Stimulated activated CD4-positive, alpha-beta T cell treated with anti-CD3 and anti-CD28 coated beads, Interleukin-4, amount 100 ng/mL, for 24 hours (primary cell): ENCODE measurements around the gene BMPER.

Experiments used
- DNase-seq: peaks from one replicate; pipeline ENCODE4 v3.0.0-alpha.2; 2020

BMPER gene

DNA sequence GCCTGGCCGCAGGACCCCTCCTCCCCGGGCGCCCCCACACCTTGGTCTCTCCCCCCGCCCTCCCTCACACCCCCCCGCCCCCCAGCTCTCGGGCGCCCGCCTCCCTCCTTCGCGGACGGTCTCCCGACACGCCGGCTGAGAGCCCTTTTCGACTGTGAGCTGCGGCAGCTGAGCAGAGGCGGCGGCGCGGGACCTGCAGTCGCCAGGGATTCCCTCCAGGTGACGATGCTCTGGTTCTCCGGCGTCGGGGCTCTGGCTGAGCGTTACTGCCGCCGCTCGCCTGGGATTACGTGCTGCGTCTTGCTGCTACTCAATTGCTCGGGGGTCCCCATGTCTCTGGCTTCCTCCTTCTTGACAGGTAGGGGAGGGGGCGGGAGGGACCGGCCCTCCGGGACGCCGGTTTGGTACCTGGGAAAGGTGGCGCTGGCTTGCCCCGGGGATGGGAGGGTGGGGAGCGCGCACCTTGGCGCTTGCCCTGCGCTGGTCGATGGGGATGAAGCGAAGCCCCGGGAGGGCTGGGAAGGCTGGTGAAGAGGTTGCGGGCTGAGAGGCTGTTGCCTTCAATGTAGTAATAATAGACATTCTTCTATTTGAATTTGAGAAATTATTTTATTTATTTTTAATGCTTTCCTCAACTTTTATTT is at the start of gene BMPER:
Gene BMPER (plus strand): TSS at position 151 of the 644 bp plus-strand sequence. CDS start 75 bp downstream, at position 226.
- no peak for DNase-seq

DNA sequence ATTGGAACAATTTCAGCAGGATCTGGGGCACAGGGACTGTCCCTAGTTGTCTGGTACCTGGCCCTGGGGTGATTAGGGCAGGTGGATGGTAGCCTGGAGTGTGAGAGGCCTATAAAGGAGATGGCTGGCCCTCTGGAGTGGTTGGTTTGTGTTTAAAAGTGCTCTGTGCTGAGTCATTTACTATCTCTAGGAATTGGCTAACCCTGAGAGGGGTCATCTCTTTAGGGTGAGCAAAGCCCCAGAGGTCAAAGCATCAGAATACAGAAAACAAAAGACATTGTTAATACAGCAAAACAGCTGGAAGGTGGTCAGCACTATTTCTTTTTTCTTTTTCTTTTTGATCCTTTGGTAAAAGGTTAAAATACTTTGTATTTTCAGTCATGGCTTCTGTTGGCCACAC is 43.4 kb upstream of the BMPER start:
- no peak for DNase-seq

DNA sequence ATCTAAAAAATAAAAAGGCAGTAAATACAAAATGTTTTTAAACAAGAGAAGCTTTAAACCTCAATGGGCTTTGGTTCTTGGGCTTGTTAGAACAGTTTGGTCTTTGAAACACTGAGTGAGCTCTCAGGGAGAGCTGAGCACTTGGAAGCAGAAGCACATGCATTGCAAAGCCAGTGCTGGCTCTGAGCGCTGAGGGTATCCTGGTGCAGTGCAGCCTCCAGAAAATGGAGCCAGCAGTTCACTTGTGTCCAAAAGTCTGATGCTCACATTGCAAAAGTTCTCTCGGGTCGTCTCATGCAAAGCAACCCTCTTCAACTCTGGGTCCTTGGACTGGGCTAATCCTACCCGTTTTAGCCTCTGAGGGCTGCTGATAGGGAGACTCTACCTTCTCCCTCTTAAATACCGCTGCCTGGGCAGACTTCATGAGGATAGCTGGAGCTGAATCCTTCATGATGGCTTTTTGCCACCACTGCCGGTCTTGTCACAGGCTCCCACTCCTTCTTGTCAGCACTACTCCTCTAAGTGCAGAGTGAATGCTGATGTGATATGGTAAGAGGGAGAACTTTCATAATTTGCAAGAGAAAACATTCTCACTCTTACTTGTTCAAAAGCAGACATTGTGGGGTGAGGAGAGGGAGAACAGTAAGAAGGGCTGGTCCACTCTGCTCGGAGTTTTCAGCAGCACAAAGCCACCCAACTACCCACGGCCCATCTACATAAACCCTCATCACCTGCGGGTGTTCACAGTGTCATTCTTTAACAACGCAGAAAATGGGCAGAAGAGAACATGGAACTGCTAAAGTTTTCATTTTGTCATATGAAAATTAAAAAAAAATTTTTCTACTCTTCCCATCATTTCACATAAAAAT is 42.2 kb upstream of the BMPER start:
- DNase-seq, result no peak

DNA sequence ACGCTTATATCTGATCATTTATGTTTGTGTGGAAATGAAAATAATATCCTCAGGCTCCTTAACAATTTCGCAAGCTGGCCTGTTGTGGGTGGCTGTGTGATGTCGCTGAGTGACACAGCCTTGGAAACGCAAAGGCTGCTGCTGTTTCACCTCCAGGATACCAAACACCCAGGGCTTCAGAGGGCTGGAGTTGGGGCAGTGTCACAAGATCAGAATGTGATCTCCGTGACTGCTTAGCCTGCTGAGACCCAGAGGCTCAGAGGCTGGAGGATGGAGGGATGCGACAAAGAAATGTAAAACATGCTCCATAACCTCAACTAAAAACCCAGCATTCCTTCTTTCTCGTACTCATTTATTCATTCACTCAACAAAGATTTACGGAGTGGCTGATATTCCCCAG is 37.2 kb upstream of the BMPER start:
- no peak for DNase-seq

DNA sequence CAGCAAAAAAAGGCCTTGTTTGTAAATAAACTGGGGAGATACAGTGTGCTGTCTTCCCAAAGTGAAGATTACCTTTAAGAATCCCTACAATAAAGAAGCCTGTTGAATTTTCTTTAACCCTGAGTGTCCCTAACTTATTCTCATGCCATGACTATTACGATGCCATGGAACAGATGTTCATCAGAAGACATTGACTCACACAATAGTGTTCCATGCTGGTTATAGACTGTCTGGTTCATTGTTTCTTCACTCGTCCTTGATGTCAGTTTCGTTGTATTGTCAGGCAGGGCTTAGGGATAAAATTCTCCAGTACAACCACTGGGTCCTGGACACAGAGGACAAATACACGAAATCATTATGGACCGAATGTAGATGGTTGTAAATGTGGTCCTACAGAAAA is 36.2 kb upstream of the BMPER start:
- DNase-seq, result no peak

DNA sequence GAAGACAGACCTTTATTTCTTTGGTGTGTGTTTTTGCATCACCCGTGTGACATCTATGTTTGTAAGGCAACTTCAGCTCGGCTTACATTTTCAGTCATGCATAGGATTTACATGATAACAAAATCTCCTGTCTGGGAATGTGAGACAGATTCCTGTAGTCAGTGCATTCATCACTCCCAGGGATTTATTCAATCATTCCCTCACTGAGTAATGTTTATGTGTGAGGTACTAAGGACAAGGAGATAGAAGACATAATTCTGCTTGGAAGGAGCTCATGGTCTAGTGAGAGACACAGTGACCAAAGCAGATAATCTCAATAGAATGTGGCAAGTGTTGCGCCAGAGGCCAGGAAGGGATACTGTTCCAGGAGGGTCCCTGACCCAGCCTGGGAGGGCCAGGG is 35.2 kb upstream of the BMPER start:
- no peak for DNase-seq

DNA sequence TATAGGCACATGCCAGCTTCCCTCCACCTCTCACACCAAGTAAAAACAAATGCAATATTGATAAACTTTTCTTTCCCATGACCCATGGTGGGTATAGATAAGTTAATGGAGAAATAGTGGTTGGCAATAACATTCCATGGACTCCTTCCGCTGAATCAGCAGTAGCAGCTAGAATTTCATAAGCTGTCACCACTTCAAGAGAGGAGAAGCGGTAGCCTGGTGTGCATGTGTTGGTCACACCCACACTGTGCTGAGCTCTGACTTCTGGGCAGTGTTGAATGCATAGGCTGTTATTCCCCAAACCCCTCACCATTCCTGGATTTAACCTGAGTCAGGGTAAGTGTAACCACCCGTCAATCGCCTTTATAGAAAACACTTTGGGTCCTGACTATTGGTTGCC is 32.5 kb upstream of the BMPER start:
- DNase-seq, result no peak

DNA sequence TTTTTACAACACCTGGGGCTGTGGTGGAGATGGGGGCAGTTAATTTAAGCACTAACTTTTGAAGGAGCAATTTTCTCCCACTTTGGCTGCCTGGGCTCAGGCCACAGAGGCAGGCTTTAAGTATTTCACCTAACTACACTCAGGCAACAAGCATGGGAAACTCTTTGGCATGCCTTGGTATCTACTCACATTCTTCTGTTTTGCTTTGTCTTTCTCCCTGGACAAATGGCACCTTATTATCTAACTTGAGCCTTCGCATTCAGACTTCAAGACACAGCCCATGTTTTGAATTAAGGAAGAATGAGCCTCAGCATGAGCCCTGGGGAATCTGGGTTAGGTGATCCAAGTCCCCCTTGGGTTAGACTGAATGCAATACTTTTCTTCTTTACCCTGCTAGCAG is 31.8 kb upstream of the BMPER start:
- DNase-seq, result no peak

DNA sequence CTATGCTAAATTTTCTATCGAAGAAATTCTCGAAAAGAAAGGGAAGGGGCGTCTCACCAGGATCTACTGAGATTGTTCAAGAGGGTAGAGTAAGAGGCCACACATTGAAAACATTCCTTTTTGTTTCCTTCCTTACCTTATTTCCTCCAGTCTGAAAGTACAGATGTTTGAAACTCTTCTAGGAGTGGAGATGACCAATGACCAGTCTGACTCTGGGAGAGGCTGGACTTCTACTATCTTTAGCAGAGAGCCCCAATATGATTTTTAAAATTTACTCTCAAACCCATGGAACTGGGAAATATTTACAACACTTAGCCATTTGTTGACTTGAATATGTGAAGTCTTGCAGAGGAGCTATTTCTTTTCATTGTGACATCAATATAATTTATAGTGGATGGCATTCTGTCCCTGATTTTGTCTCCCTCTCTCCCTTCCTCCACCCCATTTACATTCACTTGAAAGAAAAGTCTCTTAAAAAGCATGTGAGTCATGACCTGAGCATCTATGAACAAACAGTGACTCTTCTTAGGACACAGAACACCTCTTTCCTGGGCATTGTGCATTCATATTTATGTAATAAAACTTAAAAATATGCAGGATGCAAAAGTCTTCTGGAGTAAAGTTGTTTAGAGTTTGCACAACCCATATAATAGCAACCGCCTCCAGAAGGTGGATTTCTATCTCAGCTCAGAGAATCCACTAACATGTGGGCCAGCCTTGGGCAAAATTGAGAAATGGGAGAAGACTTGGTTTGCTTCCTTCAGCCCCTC is 31.2 kb upstream of the BMPER start:
- no peak for DNase-seq

DNA sequence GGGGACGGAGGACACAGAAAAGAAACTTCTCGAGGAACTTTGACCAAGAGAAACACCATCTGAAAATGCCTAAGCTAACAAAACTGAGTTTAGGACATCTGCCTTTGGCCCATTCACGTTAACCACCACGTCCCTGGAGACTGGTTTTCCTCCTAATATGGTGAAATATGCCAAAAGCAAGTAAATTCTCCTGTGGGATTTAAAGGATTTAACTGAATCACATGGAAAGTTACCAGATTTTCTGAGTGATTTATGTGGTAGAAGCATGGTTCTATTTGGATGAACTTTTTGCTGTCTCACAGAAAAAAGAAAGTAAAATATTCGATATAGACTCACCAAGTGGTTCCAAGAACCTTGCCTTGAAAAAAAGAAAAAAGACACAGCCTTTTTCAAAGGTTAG is 30.4 kb upstream of the BMPER start:
- no peak for DNase-seq

DNA sequence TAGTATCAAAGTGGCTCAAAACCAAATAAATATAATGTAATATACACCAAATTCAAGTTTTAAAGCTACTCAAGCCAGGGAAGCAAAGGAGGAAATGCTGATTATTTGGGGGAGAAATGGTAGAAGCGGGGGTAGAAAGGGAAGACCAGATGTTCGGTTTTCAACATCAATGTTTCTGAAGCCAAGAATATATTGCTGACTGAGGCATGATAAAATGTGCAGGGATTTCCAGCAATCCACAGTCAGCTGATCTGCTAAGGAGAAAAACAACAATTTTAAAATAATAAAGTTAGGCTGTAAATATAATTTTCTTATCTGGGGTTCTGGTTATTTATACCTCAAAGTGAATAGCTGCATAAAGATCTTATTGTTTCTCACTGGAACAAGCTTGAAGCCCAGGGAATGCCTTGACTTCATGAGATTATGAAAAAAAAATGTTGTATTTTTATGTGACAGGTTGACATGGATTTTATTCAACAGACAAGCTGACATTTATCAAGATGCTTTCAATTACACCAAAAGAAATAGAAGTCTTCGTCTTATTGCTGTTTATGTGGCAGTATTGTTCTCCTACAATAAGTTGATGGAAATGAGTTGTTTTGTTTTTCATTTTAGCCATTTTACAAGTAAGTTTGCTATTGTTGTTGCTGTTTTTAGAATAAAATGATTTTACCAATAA is 28.6 kb upstream of the BMPER start:
- no peak for DNase-seq

DNA sequence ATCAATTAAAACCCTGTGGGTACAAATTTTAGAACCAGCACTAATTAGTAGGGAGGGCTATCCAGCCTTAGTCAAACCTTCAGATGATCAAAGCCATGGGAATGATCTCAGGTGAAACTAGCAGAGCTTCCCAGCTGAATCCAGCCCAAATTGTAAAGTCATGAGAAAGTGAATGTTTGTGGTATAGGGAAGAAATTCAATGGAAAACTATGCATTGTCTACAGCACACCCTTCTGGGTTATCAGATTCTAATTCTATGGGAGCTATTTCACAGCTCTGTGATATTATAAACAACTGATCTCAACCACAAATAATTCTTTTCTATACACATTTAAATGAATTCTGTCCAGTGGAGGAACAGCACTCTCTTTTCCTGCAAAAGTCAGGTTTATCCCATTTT is 24.6 kb upstream of the BMPER start:
- DNase-seq, result no peak

DNA sequence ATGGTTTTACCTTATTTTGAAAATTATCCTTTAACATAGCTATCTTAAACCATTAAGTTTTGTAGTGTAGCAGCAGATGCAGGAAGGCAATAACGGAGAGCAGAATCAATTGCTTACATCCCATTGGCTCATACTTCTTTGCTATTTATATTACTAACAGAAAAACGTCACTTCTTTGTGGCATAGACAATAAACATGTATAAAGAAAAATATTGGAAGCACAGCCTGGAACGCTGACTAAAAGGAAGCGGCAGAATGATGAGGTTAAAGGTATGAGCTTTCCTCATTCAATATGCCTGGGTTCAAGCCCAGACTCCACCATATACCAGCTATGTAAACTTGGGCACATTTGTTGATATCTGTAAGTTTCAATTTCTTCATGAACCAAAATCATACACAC is 24.0 kb upstream of the BMPER start:
- no peak for DNase-seq

DNA sequence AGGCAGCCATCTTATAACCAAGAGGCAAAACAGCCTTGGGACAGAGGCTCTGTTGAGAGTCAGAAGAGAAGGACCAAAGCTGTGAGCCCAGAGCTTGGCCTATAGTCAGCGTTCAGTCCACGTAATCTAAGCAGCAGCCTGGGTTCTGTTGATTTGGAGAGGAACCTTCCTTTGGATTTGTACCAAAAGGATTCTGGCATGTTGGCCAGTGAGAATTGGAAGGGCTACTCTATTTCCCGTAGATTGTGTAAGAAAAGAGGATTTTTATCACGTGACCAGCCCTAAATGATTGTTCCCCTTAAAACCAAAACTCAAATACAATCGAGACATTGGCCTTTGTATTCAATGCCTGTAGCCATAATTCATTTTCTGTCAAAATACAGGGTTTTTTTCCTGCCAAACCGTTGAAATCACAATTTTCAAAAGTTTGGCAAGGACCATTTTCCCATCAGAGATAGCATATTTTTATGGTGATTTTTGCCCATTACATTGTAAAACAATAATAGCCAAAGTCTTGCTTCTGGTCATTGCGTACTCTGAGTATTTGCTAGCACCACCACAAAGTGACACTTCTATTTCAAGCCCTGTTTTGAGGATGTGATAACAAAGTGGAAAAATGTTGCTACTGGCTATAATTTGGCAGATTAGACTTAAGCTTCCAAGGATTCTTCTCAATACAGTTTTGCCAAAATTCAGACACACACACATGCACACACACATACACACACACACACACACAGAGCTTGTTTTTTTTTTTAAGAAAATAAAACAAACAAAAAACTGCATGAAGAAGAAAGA is 23.1 kb upstream of the BMPER start:
- DNase-seq, result no peak

DNA sequence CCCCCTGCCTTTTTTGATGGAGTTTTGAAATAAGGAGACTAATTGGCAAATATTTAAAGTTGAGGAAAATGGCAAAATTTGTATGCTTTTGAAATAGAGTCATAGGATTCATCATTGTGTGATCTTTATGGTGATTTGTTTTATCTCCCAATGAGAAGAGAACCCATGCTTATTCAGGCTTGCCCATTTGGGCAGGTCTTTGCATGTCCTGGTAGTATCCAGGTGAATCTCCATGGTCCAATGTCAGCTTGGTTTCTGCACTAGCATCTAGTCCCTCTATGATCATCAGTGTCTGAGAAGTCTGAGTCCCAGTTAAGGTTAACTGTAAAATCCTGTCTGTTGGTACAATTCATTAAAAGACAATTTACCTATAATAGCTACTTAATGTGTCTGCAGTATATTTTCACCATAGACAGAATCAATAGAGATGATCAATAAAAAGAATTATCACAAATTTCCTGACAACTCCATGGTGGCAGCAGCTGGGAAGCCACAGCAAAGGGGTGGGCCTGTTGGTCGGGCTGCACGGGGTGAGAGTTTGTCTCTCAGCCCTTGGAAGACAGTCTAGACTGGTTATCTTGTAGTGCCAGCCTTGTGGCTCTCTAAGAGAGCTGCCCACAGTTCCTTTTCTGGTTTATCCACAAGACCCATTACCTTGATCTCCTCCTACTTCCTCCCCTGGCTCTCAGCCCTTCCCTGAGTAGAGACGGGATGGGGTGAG is 22.2 kb upstream of the BMPER start:
- no peak for DNase-seq

DNA sequence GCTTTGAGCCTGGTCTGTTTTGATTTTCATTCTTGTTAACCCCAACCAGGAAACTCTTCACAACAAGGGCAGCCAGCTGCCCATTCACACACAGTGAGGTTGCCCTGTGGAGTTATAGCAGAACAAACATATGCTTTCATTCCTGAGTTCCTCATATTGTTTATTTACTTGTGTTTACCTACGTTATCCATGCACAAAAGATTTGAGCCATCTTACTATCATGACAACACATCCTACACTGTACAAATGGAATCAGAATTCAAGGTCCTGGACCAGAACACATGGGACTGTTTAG is 21.7 kb upstream of the BMPER start:
- no peak for DNase-seq

DNA sequence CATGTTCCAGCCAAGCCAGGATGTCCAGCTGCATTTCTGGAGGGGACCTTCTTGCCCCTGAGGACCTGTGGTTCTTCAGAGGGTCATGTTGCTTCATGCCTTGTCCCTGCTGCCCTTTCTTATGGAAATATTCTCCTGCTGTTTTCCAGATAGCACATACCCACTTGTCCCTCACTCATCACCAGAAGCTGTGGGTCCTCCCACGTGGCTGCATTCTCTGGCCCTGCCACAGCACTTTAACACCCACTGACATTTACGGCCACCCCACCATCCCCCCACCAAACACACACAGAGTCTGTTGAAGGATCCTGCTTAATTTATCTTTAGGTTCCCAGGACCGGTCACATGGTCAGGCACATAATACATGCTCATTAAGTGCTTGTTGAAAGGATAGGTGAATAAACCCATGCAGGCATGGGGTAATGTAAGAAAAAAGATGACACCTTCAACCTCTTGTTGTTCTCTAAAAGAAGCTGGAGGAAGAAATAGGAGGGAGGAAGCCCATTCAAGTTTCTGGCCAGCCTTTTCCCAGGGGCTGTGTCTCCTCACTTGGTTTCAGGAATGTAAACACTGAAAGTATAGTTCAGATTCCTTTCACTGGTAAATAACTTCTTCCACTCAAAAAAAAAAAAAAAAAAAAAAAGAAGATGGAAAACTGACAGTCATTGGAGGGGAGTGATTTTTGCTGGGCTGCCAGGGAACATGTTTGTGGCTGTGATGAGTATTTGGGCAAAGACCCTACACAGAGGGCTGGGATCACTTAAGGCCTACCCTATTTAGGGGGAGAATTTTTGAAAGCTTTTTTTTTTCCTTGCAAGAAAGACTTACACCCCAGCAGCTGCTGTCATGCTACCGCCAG is 19.8 kb upstream of the BMPER start:
- no peak for DNase-seq

DNA sequence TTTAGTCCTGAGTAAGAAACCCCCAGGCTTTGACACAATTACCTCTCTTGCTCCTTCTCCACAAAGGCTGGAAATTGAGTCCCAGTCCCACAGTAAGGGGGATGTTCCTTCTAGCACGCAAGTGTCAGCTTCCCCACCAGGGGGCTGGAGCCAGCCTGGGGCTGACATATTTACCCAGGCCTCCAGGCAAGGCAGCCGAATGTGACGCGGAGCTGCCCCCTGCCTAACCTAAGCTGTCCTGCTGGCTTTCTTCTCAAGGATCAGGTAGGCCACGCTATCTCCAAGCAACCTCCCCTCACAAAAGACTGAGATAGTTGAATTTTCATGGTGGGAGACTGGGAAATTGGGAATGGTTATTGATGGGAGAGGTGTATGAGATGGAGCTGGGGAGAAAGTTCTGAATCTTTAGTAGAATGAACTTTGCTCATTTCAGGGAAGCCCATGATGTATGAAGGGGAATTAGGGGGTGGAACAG is 19.2 kb upstream of the BMPER start:
- no peak for DNase-seq

DNA sequence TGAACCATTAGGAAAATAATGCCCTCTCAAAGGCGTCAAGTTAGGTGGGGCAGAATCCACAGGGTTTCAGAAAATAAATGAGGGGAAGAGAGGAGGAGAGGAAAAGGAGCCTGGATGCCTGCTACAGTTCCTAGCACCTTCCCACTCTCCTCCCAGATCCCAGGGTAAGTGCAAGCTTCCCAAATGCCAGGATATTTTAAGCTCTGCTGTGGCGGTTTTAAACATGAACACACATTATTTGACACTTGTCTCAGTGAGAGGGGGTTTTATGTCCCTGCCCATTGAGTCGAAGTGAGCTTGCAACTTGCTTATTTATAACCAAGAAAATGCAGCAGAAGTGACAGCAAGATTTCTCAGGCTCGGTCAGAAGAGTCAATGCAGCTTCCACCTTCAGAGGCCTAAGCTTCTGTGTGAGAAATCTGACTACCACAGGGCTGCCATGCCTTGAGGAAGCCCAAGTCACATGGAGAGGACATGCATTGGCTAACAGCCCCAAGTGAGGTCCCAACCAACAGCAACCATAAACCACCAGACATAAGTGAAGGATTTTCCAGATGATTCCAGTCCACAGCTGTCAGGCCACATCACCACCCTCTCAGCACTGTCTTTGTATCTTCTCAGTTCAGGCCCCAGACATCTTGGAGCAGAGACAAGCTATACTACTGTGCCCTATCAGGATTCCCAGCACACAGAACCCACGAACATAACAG is 17.9 kb upstream of the BMPER start:
- DNase-seq, result no peak

DNA sequence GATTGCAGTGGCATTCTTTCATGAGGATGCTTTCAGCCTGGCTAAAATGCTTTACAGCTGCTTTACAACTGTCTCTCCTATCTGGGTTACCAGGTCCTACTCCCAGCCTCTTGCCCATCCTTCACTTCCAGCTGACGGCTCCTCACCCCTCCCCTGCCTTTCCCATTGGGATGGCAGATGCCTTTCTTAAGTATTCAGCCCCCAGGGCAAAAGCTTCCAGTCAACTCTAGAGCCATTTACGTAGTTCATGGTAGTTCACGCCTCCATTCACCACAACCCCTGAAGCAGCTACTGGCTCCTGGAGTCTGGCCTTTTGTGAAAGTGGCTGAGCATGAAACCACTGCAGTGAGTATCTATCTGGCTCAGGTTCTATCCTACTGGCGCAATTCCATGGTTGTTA is 17.2 kb upstream of the BMPER start:
- DNase-seq, result no peak
